Gastrocnemius medialis (tissue), 4 donors: Measurements from ENCODE around the gene RGS14. TPM values are rescaled to one million over a fixed set of nuclear protein-coding genes. Genes with fewer than 3 reads are reported as not detected.
"Not testable (repeated sequence)": the region's sequence is repeated elsewhere in the genome, so short reads cannot be mapped to it uniquely, and the experiment has no call there.

Source experiments
- ATAC-seq, 2 donors: fragments of 150-250 bp; one replicate each; pipeline ENCODE4 v1.9.1; 2016
- DNase-seq, 2 donors: peaks; one replicate each; pipeline ENCODE4 v3.0.0-alpha.2; 2019
- H3K27ac ChIP-seq, 4 donors: fragments of 200-600 bp; sonication (generic); 1 replicate in 1 of 4; 2 replicates in 3 of 4; pipeline ENCODE4 v1.5.1; 2016 to 2018; ENCODE audit warnings: mild to moderate bottlenecking in 2 of 4, moderate library complexity in 1 of 4
- H3K27me3 ChIP-seq, 3 donors: fragments of 200-600 bp; sonication (generic) in 2 of 3; 1 replicate in 1 of 3; 2 replicates in 2 of 3; pipeline versions ENCODE4 v1.5.1 to v1.6.0; 2016 to 2019; ENCODE audit warnings: mild to moderate bottlenecking in 1 of 3, moderate library complexity in 1 of 3
- H3K36me3 ChIP-seq, 2 donors: fragments of 200-600 bp; sonication (generic) in 1 of 2; one replicate each; pipeline ENCODE4 v1.5.1; 2017 to 2018
- H3K4me1 ChIP-seq, 2 donors: fragments of 200-600 bp; sonication (generic) in 1 of 2; one replicate each; pipeline ENCODE4 v1.5.1; 2016 to 2017; ENCODE audit warnings: mild to moderate bottlenecking in 2 of 2
- H3K4me3 ChIP-seq, 4 donors: fragments of 200-600 bp; sonication (generic) in 3 of 4; 1 replicate in 1 of 4; 2 replicates in 3 of 4; pipeline ENCODE4 v1.5.1; 2016 to 2019; ENCODE audit warnings: mild to moderate bottlenecking in 2 of 4
- H3K9me3 ChIP-seq, 3 donors: fragments of 200-600 bp; sonication (generic) in 2 of 3; 1 replicate in 1 of 3; 2 replicates in 2 of 3; pipeline ENCODE4 v1.5.1; 2016 to 2019
- POLR2A ChIP-seq, 2 donors: fragments of 450-650 bp; IDR thresholded peaks; one replicate each; pipeline ENCODE4 v1.6.1; 2017; ENCODE audit warnings: antibody characterized with exemption in 2 of 2, mild to moderate bottlenecking in 2 of 2, moderate library complexity in 2 of 2
- in situ Hi-C, 4 donors: fragments of 200-750 bp; cut with MboI; loops; one replicate each; pipeline versions ENCODE4 v1.15.0 to v1.8.0; 2017; ENCODE audit warnings: low sequenced_read_pairs in 4 of 4
- intact Hi-C: fragments of 100-400 bp; cut with DNase I; formaldehyde crosslinking; loops from one replicate; pipeline ENCODE4 v1.15.1; 2023; ENCODE audit warnings: low total_unique reads
- total RNA-seq, 4 donors: library from RNA; depleted of rRNA; stranded (reverse); fragments of >200 nt; gene quantifications; one replicate each; pipeline versions ENCODE4 v1.1.0 to v1.2.3, GENCODE V29; 2016
- TF ChIP-seq, protein P1 (sequence below), 5 experiments: fragments of 450-650 bp in 3 of 5; fragments of 200-600 bp in 2 of 5; sonication (generic) in 2 of 5; IDR thresholded peaks in 4 of 5; conservative IDR thresholded peaks in 1 of 5; 1 replicate in 4 of 5; 2 replicates in 1 of 5; pipeline ENCODE4 v1.5.1; 2016 to 2019; ENCODE audit warnings: antibody characterized with exemption in 5 of 5, mild to moderate bottlenecking in 3 of 5, moderate library complexity in 3 of 5

The RGS14 gene
- total RNA-seq, 4 donors from 2014 or later: 1.6 to 25.9 (median 5.0) TPM

DNA sequence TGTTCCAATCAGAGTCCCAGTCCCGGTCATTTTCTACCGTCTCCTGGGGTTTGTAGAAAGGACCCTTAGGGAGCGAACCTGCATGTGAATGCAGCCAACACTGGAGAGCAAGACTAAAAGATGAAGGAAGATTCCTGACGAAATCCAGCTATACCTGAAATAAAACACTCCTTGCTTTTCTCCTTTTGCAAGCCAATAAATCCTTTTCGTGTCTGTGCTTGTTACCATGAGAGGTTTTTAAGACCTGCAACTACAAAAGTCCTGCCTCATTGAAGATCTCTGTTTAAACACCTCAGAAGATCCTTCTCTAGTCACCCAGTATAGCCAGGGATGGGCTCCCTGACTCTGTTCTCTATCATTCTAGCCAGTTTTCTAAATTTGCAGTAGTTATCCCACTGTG, 16.5 kb downstream of the RGS14 start:
- intact Hi-C loops: no loop called here

DNA sequence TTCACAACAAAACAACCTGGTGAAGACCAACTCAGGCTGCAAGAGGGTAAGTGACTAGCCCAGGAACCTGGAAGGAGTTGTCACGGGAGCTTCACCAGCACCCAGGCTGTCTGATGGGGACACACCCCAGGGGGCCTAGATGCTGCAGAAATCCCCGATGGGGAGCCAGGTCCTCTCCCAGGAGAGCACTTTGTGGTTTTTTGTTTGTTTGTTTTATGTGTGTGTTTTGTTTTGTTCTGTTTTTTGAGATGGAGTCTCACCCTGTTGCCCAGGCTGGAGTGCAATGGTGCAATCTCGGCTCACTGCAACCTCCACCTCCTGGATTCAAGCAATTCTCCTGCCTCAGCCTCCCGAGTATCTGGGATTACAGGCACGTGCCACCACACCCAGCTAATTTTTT, 17.8 kb downstream of the RGS14 start:
- ATAC-seq, H3K36me3 ChIP-seq, intact Hi-C loops, H3K4me3 ChIP-seq, H3K27me3 ChIP-seq, H3K27ac ChIP-seq, H3K9me3 ChIP-seq, DNase-seq: not testable (repeated sequence)
- in situ Hi-C loops: loop anchor here in 1 of 4 donors (25.0 kb wide), 1 partner anchor 137 kb away; the partner anchor contains the start of genes DDX41 and DOK3
- H3K4me1 ChIP-seq: peaks cover 6 to 15% of the 10 kb centered on the region in 2 donors

More for the DNA sequence above, 16.5 kb downstream of the RGS14 start:
- H3K4me1 ChIP-seq: peaks cover 18 to 27% of the 10 kb centered on the region in 2 donors
- H3K27me3 ChIP-seq: no peaks in the 10 kb centered on the region
- no peak overlapping the region for H3K27ac ChIP-seq
- no peak for ATAC-seq
- H3K9me3 ChIP-seq: no peaks in the 10 kb centered on the region
- no peaks in the 10 kb centered on the region for H3K36me3 ChIP-seq
- TF ChIP-seq, protein P1, sequence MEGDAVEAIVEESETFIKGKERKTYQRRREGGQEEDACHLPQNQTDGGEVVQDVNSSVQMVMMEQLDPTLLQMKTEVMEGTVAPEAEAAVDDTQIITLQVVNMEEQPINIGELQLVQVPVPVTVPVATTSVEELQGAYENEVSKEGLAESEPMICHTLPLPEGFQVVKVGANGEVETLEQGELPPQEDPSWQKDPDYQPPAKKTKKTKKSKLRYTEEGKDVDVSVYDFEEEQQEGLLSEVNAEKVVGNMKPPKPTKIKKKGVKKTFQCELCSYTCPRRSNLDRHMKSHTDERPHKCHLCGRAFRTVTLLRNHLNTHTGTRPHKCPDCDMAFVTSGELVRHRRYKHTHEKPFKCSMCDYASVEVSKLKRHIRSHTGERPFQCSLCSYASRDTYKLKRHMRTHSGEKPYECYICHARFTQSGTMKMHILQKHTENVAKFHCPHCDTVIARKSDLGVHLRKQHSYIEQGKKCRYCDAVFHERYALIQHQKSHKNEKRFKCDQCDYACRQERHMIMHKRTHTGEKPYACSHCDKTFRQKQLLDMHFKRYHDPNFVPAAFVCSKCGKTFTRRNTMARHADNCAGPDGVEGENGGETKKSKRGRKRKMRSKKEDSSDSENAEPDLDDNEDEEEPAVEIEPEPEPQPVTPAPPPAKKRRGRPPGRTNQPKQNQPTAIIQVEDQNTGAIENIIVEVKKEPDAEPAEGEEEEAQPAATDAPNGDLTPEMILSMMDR (IDR thresholded peaks at IDR 0.05 in 4 of 5, conservative IDR thresholded peaks at IDR 0.05 in 1 of 5): no peak
- TF ChIP-seq POLR2A (IDR thresholded peaks at IDR 0.05): no peak
- in situ Hi-C loops: no loop called here
- no peak for DNase-seq
- H3K4me3 ChIP-seq: no peak overlapping the region

DNA sequence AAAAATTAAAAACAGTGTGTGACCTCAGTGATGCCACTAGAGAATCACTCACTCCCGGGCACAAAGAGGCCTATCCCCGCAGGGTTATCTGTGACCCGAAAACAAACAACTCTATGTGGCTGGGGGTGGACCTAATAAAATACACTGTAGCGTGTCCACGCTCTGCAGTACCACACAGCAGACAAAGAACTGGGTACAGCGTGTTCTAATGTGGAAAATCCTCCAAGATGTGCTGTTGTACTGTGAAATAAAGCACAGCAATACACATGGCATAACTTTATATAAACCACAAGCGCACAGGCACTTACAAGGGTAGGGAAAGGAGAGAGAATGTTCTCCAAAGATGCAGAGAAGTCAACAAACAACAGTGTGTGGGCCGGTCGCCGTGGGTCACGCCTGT, 18.4 kb downstream of the RGS14 start:
- DNase-seq (no peak), ATAC-seq (no peak)
- Histone ChIP-seq H3K9me3 (no peaks in the 10 kb centered on the region), H3K4me3 (no peak overlapping the region), H3K27me3 (no peaks in the 10 kb centered on the region), H3K4me1 (peaks cover 5 to 19% of the 10 kb centered on the region in 2 donors), H3K27ac (no peak overlapping the region), H3K36me3 (no peaks in the 10 kb centered on the region)
- TF ChIP-seq, protein P1 (IDR thresholded peaks at IDR 0.05 in 4 of 5, conservative IDR thresholded peaks at IDR 0.05 in 1 of 5): no peak
- TF ChIP-seq POLR2A (IDR thresholded peaks at IDR 0.05): no peak
- intact Hi-C loops: no loop called here
- in situ Hi-C loops: loop anchor here in 1 of 4 donors (25.0 kb wide), 1 partner anchor 136 kb away; the partner anchor contains the start of genes DDX41 and DOK3

DNA sequence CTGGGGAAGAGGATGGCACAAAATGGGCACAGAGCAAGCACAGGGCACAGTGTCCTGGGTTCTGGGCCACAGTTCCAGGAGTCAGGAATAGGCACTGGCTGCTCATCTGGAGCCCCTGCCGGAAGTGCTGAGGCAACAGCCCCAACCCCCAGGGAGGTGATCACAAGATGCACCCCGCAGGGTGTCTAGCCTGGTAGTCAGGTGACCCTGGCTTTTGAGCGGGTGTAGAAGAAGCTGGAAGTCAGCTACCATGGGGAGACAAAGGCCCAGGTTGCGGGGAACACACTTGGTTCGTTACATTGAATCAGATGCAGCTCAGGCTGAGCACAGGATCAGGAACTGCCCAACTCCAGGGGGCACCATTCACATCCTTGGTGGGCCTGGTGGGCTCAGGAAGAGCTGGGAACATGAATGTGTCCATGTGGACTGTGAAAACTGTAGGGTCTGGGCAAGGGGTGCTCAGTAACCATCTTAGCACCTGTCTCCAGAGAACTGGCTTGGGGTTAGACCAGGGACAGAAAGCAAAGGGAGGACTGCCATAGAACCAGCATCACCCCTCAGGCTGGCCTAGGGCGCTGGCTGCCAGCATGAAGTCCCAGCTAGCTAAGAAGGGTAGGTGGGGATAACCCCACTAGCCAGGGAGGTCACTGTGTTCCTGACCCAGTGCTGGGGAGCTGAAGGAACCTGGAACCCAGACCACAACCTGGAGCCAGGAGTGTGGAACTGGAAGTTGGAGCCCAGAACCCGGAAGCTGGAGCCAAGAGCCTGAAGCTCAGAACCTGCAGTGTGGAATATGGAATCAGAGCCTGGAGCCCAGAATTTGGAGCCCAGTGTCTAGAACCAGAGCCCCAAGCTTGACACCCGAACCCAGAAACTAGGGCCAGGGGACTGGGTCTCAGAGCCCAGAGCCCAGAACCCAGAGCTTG, 20.4 kb downstream of the RGS14 start:
- intact Hi-C loops: no loop called here
- in situ Hi-C loops: loop anchor here in 1 of 4 donors (25.0 kb wide), 1 partner anchor 134 kb away; the partner anchor contains the start of genes DDX41 and DOK3

More for the DNA sequence above, 20.4 kb downstream of the RGS14 start:
- Histone ChIP-seq H3K27me3 (no peaks in the 10 kb centered on the region), H3K9me3 (no peaks in the 10 kb centered on the region), H3K36me3 (no peaks in the 10 kb centered on the region), H3K27ac (no peak overlapping the region), H3K4me1 (peaks cover 4 to 10% of the 10 kb centered on the region in 2 donors), H3K4me3 (no peak overlapping the region)
- TF ChIP-seq POLR2A (IDR thresholded peaks at IDR 0.05): no peak
- TF ChIP-seq, protein P1 (IDR thresholded peaks at IDR 0.05 in 4 of 5, conservative IDR thresholded peaks at IDR 0.05 in 1 of 5): no peak
- DNase-seq: no peak
- ATAC-seq: no peak
